IMR-90 (cell line): Measurements from ENCODE around the gene SLC29A3. TPM values are rescaled to one million over a fixed set of nuclear protein-coding genes. Genes with fewer than 3 reads are reported as not detected.

Source experiments
- ATAC-seq: fragments of 200-7000 bp; cut with Tn5 transposase; 2 replicates; pipeline ENCODE4 v1.9.1; 2020; ENCODE audit warnings: low read depth, mild to moderate bottlenecking, moderate library complexity
- BruUV-seq: library from RNA; stranded (reverse); fragments of 400-500 nt; replicated peaks from 2 replicates; lab custom pipeline; 2021; lab: Mats Ljungman, UMichigan
- CTCF ChIA-PET: fragments of 300-600 bp; formaldehyde crosslinking; extraction: SDS; loops from one replicate; lab custom pipeline; 2021; ENCODE audit warnings: antibody characterized with exemption; lab: Yijun Ruan, JAX
- POLR2A ChIA-PET: fragments of 300-600 bp; sonication (Branson Sonifier 250); formaldehyde crosslinking; loops from one replicate; lab custom pipeline; 2022; ENCODE audit warnings: antibody characterized with exemption; ENCODE audit not compliant: unreplicated experiment; lab: Charles Lee
- DNase-seq: peaks from one replicate; pipeline ENCODE4 v3.0.0; 2013
- H2AFZ ChIP-seq: replicated peaks from 2 replicates; pipeline ENCODE3; 2013; ENCODE audit warnings: low read length, mild to moderate bottlenecking; ENCODE audit not compliant: poor library complexity
- H2AK5ac ChIP-seq: 2 replicates; pipeline ENCODE4 v1.6.1; 2013; ENCODE audit warnings: low read depth, low read length, inconsistent platforms
- H2AK9ac ChIP-seq: replicated peaks from 2 replicates; pipeline ENCODE3; 2013; ENCODE audit warnings: mild to moderate bottlenecking, low read depth, low read length, moderate library complexity; ENCODE audit not compliant: poor library complexity
- H2BK120ac ChIP-seq: 2 replicates; pipeline ENCODE4 v1.6.1; 2013; ENCODE audit warnings: low read depth, low read length, inconsistent platforms
- H2BK15ac ChIP-seq: 3 replicates; pipeline ENCODE4 v1.6.1; 2013; ENCODE audit warnings: low read depth, low read length, inconsistent platforms
- H2BK20ac ChIP-seq: 2 replicates; pipeline ENCODE4 v1.6.1; 2013; ENCODE audit warnings: low read depth, mild to moderate bottlenecking, inconsistent platforms, low read length, moderate library complexity
- H2BK5ac ChIP-seq: 2 replicates; pipeline ENCODE4 v1.6.1; 2013; ENCODE audit warnings: mild to moderate bottlenecking, low read depth, low read length, inconsistent platforms; ENCODE audit not compliant: poor library complexity, severe bottlenecking
- H3K14ac ChIP-seq: replicated peaks from 2 replicates; pipeline ENCODE4 v1.6.1; 2013; ENCODE audit warnings: low read depth, low read length, inconsistent platforms
- H3K18ac ChIP-seq: 2 replicates; pipeline ENCODE4 v1.6.1; 2013; ENCODE audit warnings: low read depth, low read length, control low read depth
- H3K23ac ChIP-seq: 2 replicates; pipeline ENCODE4 v1.6.1; 2013; ENCODE audit warnings: low read depth, low read length, inconsistent platforms
- H3K27ac ChIP-seq: 2 replicates; pipeline ENCODE4 v1.5.1; 2013; ENCODE audit warnings: mild to moderate bottlenecking, control low read depth, low read length; ENCODE audit not compliant: insufficient read depth
- H3K27me3 ChIP-seq: 2 replicates; pipeline ENCODE4 v1.6.1; 2013; ENCODE audit warnings: low read length; ENCODE audit not compliant: control insufficient read depth, insufficient read depth
- H3K36me3 ChIP-seq: 2 replicates; pipeline ENCODE4 v1.6.1; 2013; ENCODE audit warnings: low read length, mixed read lengths; ENCODE audit not compliant: control insufficient read depth, insufficient read depth
- H3K4ac ChIP-seq: 2 replicates; pipeline ENCODE4 v1.6.1; 2013; ENCODE audit warnings: low read depth, low read length, inconsistent platforms
- H3K4me1 ChIP-seq: 2 replicates; pipeline ENCODE4 v1.6.1; 2013; ENCODE audit warnings: low read length, mixed read lengths; ENCODE audit not compliant: control insufficient read depth, insufficient read depth
- H3K4me2 ChIP-seq: 2 replicates; pipeline ENCODE4 v1.6.1; 2013; ENCODE audit warnings: low read depth, mild to moderate bottlenecking, control low read depth, low read length, moderate library complexity
- H3K4me3 ChIP-seq: 2 replicates; pipeline ENCODE4 v1.5.1; 2013; ENCODE audit warnings: low read depth, mild to moderate bottlenecking, control low read depth, low read length, moderate library complexity; ENCODE audit not compliant: insufficient read depth
- H3K56ac ChIP-seq: 2 replicates; pipeline ENCODE4 v1.6.1; 2013; ENCODE audit warnings: low read length, inconsistent platforms; ENCODE audit not compliant: insufficient read depth; ENCODE audit errors: extremely low read depth
- H3K79me1 ChIP-seq, 2 experiments: 2 replicates each; pipeline ENCODE4 v1.6.1; 2013; ENCODE audit warnings: low read length in 2 of 2, inconsistent platforms in 1 of 2, low read depth in 1 of 2
- H3K9ac ChIP-seq: 2 replicates; pipeline ENCODE4 v1.6.1; 2013; ENCODE audit warnings: low read depth, low read length, control low read depth
- H3K9me1 ChIP-seq: 2 replicates; pipeline ENCODE4 v1.6.1; 2013; ENCODE audit warnings: low read length, inconsistent platforms; ENCODE audit not compliant: insufficient read depth
- H3K9me3 ChIP-seq: 2 replicates; pipeline ENCODE4 v1.6.1; 2013; ENCODE audit warnings: low read length; ENCODE audit not compliant: control insufficient read depth, insufficient read depth
- H4K20me1 ChIP-seq: 2 replicates; pipeline ENCODE4 v1.6.1; 2013; ENCODE audit warnings: low read length, inconsistent platforms; ENCODE audit not compliant: insufficient read depth
- H4K5ac ChIP-seq: 2 replicates; pipeline ENCODE4 v1.6.1; 2013; ENCODE audit warnings: mild to moderate bottlenecking, low read depth, low read length, control low read depth
- H4K8ac ChIP-seq, 2 experiments: 2 replicates each; pipeline ENCODE4 v1.6.1; 2013; ENCODE audit warnings: low read depth in 2 of 2, low read length in 2 of 2, control low read depth in 1 of 2, inconsistent platforms in 1 of 2
- H4K91ac ChIP-seq: 2 replicates; pipeline ENCODE4 v1.6.1; 2013; ENCODE audit warnings: low read depth, low read length, inconsistent platforms; ENCODE audit not compliant: insufficient read depth
- CEBPB ChIP-seq: IDR thresholded peaks from 2 replicates; pipeline ENCODE4 v1.6.1; 2012; ENCODE audit warnings: low read depth, low read length, improper control_type of control experiment
- FOS ChIP-seq: fragments of 150-350 bp; IDR thresholded peaks from 2 replicates; pipeline ENCODE4 v1.6.1; 2016; ENCODE audit warnings: low read depth, low read length
- MXI1 ChIP-seq: IDR thresholded peaks from 2 replicates; pipeline ENCODE4 v1.6.1; 2012; ENCODE audit warnings: low read depth, mild to moderate bottlenecking, low read length, moderate library complexity, borderline replicate concordance
- NFE2L2 ChIP-seq: fragments of 150-350 bp; IDR thresholded peaks from 2 replicates; pipeline ENCODE4 v1.6.1; 2016; ENCODE audit warnings: low read depth, mild to moderate bottlenecking, low read length
- POLR2A ChIP-seq: IDR thresholded peaks from 2 replicates; pipeline ENCODE4 v1.6.1; 2012; ENCODE audit warnings: mild to moderate bottlenecking, low read depth, low read length
- RAD21 ChIP-seq: IDR thresholded peaks from 2 replicates; pipeline ENCODE4 v1.6.1; 2012; ENCODE audit warnings: low read length, improper control_type of control experiment
- RCOR1 ChIP-seq: IDR thresholded peaks from 2 replicates; pipeline ENCODE4 v1.6.1; 2012; ENCODE audit warnings: mild to moderate bottlenecking, low read length, improper control_type of control experiment; ENCODE audit not compliant: insufficient replicate concordance
- SMC3 ChIP-seq: fragments of 150-350 bp; IDR thresholded peaks from 2 replicates; pipeline ENCODE4 v1.6.1; 2016; ENCODE audit warnings: low read depth, mild to moderate bottlenecking, antibody characterized with exemption, low read length, moderate library complexity
- WGBS, 2 experiments: methylation state at CpG; one replicate each; pipeline versions ENCODE4 v1.1.5 to v1.1.7; 2013; ENCODE audit warnings: missing lambda C conversion rate in 2 of 2; ENCODE audit not compliant: insufficient read length in 1 of 2; ENCODE audit errors: extremely low coverage in 2 of 2; 5-methylcytosine and 5-hydroxymethylcytosine counted together
- dilution Hi-C: fragments of 300-500 bp; cut with HindIII; formaldehyde crosslinking; loops from one replicate; pipeline ENCODE4 v1.14.3; 2018; ENCODE audit warnings: low sequenced_read_pairs; ENCODE audit not compliant: unreplicated experiment
- in situ Hi-C: fragments of 300-500 bp; cut with MboI; formaldehyde crosslinking; loops from 3 replicates; pipeline ENCODE4 v1.14.3; 2019; ENCODE audit warnings: low sequenced_read_pairs, inconsistent platforms, mixed read lengths
- intact Hi-C: fragments of 100-400 bp; cut with micrococcal nuclease; formaldehyde crosslinking; loops from 2 replicates; pipeline ENCODE4 v1.10.0; 2022
- polyA plus RNA-seq, 3 experiments: library from polyadenylated mRNA; depleted of rRNA; stranded (reverse); fragments of >200 nt; gene quantifications; 2 replicates each; pipeline ENCODE4 v1.2.3, GENCODE V29; 2012; ENCODE audit warnings: low replicate concordance in 1 of 3
- total RNA-seq: library from RNA; depleted of rRNA; stranded (reverse); fragments of >200 nt; gene quantifications from 2 replicates; pipeline ENCODE4 v1.2.3, GENCODE V29; 2012
- TF ChIP-seq, protein P1 (sequence below): conservative IDR thresholded peaks from 2 replicates; pipeline ENCODE4 v1.5.1; 2012; ENCODE audit warnings: mild to moderate bottlenecking, low read depth, low read length, improper control_type of control experiment
- TF ChIP-seq, protein P2 (sequence below): fragments of 150-350 bp; IDR thresholded peaks from 2 replicates; pipeline ENCODE4 v1.6.1; 2017; ENCODE audit warnings: mild to moderate bottlenecking, antibody characterized with exemption, low read length, low read depth

Gene SLC29A3
- total and polyA plus RNA-seq, 2 of the 4 experiments (the other 2 are of a cell fraction), result 0.72 to 3.0 TPM

DNA sequence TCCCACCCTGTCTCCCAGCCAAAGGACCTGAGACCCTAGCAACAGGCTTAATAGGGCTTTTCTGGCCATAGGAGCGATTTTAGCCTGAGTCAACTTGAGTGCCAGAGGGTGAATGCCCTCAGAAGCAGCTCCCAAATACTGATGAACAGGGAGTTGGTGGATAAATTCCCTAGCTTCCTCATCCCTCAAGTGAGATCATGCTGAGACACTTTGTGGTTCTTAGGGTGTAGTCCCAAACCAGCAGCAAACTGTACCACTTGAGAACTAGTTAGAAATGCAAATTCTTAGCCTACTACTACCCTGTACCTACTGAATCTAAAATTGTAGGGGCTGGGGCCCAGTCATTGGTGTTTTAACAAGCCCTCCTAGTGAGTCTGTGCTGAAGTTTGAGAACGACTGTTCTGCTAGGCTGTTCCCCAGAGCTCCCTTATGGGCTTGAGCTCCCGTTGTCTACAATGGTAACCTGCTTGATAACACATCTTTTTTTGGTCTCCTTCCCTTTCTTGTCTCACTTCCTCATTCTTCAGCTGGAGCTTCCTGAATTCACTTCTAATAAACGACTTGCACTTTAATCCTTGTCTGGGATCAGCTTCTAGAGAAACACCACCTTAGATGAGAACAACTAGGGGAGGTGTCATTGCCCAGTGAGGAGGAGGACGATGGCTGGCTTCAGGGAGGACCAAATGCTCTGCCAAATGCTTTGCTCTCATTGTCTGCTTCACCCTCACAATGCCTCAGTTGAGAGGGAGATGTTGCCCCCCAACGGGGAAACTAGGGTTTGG is 59.5 kb downstream of the SLC29A3 start (continued):
- no peak for TF ChIP-seq RCOR1

DNA sequence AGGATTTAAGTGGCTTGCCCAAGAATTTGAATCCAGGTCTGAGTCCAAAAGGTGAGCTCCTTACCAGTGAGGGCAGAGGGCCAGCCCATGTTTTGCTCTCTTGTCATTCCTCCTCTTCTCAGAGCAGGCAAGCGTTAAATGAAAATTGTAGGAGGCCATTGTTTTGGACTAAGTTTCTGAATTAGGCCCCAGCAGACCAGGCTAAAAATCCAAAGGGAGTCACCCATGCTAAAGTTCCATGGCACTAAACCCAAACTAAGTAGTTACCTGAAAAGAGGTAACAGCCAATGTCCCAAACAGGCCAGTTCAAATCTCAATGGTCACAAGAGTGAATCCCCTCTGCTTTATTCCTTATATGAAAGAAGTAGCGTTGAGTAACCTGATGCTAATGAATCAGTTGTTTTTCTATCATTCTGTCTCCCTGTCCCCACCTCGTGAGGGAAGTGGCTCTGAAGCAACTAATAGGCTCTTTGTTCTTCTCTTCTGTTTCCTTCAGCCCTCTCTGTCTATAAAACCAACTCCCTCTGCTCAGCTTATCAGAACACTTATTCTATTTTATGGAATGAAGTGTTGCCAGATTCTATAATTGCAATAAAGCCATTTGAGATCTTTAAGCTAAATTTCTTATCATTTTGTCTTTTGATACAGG is 60.2 kb downstream of the SLC29A3 start:
- Histone ChIP-seq H3K18ac (no peak overlapping the region), H3K4me3 (no peak overlapping the region), H2AK5ac (no peak overlapping the region), H2AK9ac (no peak overlapping the region), H3K27ac (no peak overlapping the region), H4K5ac (no peak overlapping the region), H3K14ac (no peak overlapping the region), H3K4me1 (no peaks in the 10 kb centered on the region), H3K4me2 (no peak overlapping the region), H3K23ac (no peak overlapping the region), H3K4ac (no peak overlapping the region), H3K36me3 (no peaks in the 10 kb centered on the region), H4K8ac (no peak overlapping the region), H2BK15ac (no peak overlapping the region), H3K79me1 (no peaks in the 10 kb centered on the region), H3K9me3 (no peaks in the 10 kb centered on the region), H3K9me1 (no peaks in the 10 kb centered on the region), H2BK120ac (no peak overlapping the region), H3K56ac (no peak overlapping the region), H2BK20ac (no peak overlapping the region), H4K91ac (no peak overlapping the region), H3K9ac (no peak overlapping the region), H4K20me1 (no peaks in the 10 kb centered on the region), H3K27me3 (peaks cover 26% of the 10 kb centered on the region), H2BK5ac (no peak overlapping the region), H2AFZ (no peak overlapping the region)
- no CpG with 5 or more reads among the region's 3 CpGs for WGBS, 2 experiments
- ATAC-seq (no peak), DNase-seq (no peak)
- no TSS peak for BruUV-seq
- intact Hi-C loops (loop anchor here (5.0 kb wide), 1 partner anchor 62 kb away; the partner anchor contains the start of gene SLC29A3), in situ Hi-C loops (no loop called here), dilution Hi-C loops (no loop called here)
- POLR2A ChIA-PET, result interaction anchor here (0.6 kb wide), 1 partner anchor 120 kb away, joined by 9 read pairs; no protein-coding TSS in a partner anchor
- CTCF ChIA-PET, result no interaction called here
- TF ChIP-seq, protein P1, sequence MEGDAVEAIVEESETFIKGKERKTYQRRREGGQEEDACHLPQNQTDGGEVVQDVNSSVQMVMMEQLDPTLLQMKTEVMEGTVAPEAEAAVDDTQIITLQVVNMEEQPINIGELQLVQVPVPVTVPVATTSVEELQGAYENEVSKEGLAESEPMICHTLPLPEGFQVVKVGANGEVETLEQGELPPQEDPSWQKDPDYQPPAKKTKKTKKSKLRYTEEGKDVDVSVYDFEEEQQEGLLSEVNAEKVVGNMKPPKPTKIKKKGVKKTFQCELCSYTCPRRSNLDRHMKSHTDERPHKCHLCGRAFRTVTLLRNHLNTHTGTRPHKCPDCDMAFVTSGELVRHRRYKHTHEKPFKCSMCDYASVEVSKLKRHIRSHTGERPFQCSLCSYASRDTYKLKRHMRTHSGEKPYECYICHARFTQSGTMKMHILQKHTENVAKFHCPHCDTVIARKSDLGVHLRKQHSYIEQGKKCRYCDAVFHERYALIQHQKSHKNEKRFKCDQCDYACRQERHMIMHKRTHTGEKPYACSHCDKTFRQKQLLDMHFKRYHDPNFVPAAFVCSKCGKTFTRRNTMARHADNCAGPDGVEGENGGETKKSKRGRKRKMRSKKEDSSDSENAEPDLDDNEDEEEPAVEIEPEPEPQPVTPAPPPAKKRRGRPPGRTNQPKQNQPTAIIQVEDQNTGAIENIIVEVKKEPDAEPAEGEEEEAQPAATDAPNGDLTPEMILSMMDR, result no peak
- TF ChIP-seq RAD21 (no peak), CEBPB (no peak), SMC3 (no peak), MXI1 (no peak), FOS (no peak), POLR2A (no peak), NFE2L2 (no peak)
- TF ChIP-seq, protein P2, sequence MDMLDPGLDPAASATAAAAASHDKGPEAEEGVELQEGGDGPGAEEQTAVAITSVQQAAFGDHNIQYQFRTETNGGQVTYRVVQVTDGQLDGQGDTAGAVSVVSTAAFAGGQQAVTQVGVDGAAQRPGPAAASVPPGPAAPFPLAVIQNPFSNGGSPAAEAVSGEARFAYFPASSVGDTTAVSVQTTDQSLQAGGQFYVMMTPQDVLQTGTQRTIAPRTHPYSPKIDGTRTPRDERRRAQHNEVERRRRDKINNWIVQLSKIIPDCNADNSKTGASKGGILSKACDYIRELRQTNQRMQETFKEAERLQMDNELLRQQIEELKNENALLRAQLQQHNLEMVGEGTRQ, result no peak
